ENCODE data around the gene UPK3BL1.
"Not testable (repeated sequence)": the region's sequence is repeated elsewhere in the genome, so short reads cannot be mapped to it uniquely, and the experiment has no call there.

The UPK3BL1 gene

GRCh38 chr7:102599699-102600098 lies 42.9 kb downstream of the UPK3BL1 start:
- H3K4me3 ChIP-seq (ENCODE audit: low read depth, low read length); DNase-seq (ENCODE audit: low read depth): not testable (repeated sequence)

- not testable (repeated sequence) for H3K4me3 ChIP-seq (ENCODE audit: low read depth, low read length); DNase-seq (ENCODE audit: low read depth)
These were observed 46.6 kb downstream of the UPK3BL1 start for GRCh38 chr7:102596036-102596435.

- not testable (repeated sequence) for DNase-seq (ENCODE audit: low read depth); H3K4me3 ChIP-seq (ENCODE audit: low read depth, low read length)
These were observed 48.8 kb downstream of the UPK3BL1 start for GRCh38 chr7:102593637-102594334.

GRCh38 chr7:102592477-102593019 lies 50.0 kb downstream of the UPK3BL1 start:
- not testable (repeated sequence) for H3K4me3 ChIP-seq (ENCODE audit: low read depth, low read length); DNase-seq (ENCODE audit: low read depth)

- DNase-seq (ENCODE audit: low read depth); H3K4me3 ChIP-seq (ENCODE audit: low read depth, low read length): not testable (repeated sequence)
These were observed 52.7 kb downstream of the UPK3BL1 start for GRCh38 chr7:102589857-102590256.

All from GM12864 (cell line).